NT2/D1 (cell line): ENCODE results near the gene XYLT1.

Source experiments
- SUZ12 ChIP-seq: IDR thresholded peaks from 2 replicates; pipeline ENCODE4 v1.6.1; 2011; ENCODE audit not compliant: insufficient read length, insufficient read depth; ENCODE audit errors: extremely low read depth
- YY1 ChIP-seq: IDR thresholded peaks from 2 replicates; pipeline ENCODE4 v1.6.1; 2011; ENCODE audit not compliant: insufficient read length, insufficient read depth
- ZNF274 ChIP-seq: IDR thresholded peaks from 2 replicates; pipeline ENCODE4 v1.6.1; 2011; ENCODE audit warnings: mild to moderate bottlenecking, low read depth, low read length

DNA sequence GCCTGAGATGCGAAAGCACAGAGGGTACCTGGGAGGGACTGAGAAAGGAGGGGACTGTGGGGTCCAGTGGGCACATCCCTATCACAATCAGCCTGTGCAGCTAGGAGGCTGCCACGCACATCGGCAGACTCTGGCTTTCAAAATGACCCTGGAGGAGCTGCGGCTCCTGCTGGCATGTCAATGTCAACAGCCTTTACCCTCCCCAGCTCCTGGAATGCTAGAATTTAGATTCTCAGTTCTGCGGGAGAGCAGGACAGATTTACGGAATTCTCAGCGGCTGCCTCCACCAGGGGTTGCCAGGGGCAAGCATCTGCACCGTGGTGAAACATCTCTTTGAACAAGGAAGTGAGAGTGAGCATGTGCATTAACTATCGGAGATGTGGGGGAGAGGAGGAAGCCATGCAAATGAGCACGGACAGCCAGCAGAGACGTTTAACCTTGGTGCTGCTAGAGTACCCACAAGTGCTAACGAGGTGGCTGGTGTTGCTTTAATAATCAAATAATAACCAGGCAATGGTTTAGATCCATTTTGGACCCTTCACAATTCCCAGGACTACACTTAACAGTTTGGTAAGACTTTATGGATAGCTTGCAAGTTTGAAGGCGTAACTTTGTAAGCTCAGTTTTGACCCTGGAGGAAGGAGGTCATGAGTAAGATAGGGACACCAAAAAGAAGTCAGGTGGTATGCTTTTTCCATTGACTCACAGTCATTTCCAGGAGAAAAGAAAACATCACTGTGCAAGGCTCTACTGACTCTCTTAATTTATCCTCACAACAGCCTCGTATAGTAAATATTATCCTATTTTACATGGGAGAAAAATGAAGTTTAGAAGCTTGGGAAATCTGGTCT is 54.1 kb downstream of the XYLT1 start:
- no peak for TF ChIP-seq ZNF274
- TF ChIP-seq YY1: no peak
- no peak for TF ChIP-seq SUZ12
